ENCODE results near the gene CPNE1. TPM values are rescaled to one million over a fixed set of nuclear protein-coding genes. Genes with fewer than 3 reads are reported as not detected.

Gene CPNE1
- total RNA-seq, 1 experiment from 2014 or later, result 194 TPM

- ChIA-PET POLR2A (interaction anchor here (0.9 to 2.4 kb wide), 3 partner anchors 9 to 73 kb away, joined by 3 to 9 read pairs (median 4); partner anchors contain the start of gene RBM39), CTCF (interaction anchor here (0.9 kb wide), 1 partner anchor 10 kb away, joined by 3 read pairs; no protein-coding TSS in a partner anchor)
- H3K36me3 Mint-ChIP-seq (ENCODE audit: insufficient read depth, unreplicated experiment), result peaks cover 50% of the 10 kb centered on the region
- H3K4me3 Mint-ChIP-seq (ENCODE audit: unreplicated experiment), result no peak overlapping the region
- intact Hi-C loops (cut with micrococcal nuclease), result loop anchor here (10.0 kb wide), 1 partner anchor 105 kb away; no protein-coding TSS in a partner anchor
- no peaks in the 10 kb centered on the region for H3K9me3 Mint-ChIP-seq (ENCODE audit: unreplicated experiment)
- BruUV-seq (replicated peaks), result no TSS peak
- no peaks in the 10 kb centered on the region for H3K27me3 Mint-ChIP-seq (ENCODE audit: insufficient read depth, unreplicated experiment)
- peak overlapping the region; percentile 16 for H3K27ac Mint-ChIP-seq (ENCODE audit: low read depth, unreplicated experiment)
- no peak for DNase-seq (ENCODE audit: unreplicated experiment)
- TF ChIP-seq CTCF (IDR thresholded peaks at IDR 0.05; ENCODE audit: unreplicated experiment), result no peak
- no peaks in the 10 kb centered on the region for H3K4me1 Mint-ChIP-seq (ENCODE audit: insufficient read depth, unreplicated experiment)
These were observed 5.0 kb upstream of the CPNE1 start for GRCh38 chr20:35669681-35670080.

- ChIA-PET CTCF (interaction anchor here (0.9 to 1.2 kb wide), 2 partner anchors 10 to 122 kb away, joined by 3 read pairs; no protein-coding TSS in a partner anchor), POLR2A (interaction anchor here (0.9 to 2.4 kb wide), 3 partner anchors 8 to 73 kb away, joined by 3 to 9 read pairs (median 4); partner anchors contain the start of gene RBM39)
- no TSS peak for BruUV-seq (replicated peaks)
- H3K27me3 Mint-ChIP-seq (ENCODE audit: insufficient read depth, unreplicated experiment), result no peaks in the 10 kb centered on the region
- H3K4me3 Mint-ChIP-seq (ENCODE audit: unreplicated experiment), result no peak overlapping the region
- no peaks in the 10 kb centered on the region for H3K4me1 Mint-ChIP-seq (ENCODE audit: insufficient read depth, unreplicated experiment)
- intact Hi-C loops (cut with micrococcal nuclease), result loop anchor here (10.0 kb wide), 1 partner anchor 104 kb away; no protein-coding TSS in a partner anchor
- no peak for TF ChIP-seq CTCF (IDR thresholded peaks at IDR 0.05; ENCODE audit: unreplicated experiment)
- no peak overlapping the region for H3K27ac Mint-ChIP-seq (ENCODE audit: low read depth, unreplicated experiment)
- H3K9me3 Mint-ChIP-seq (ENCODE audit: unreplicated experiment), result no peaks in the 10 kb centered on the region
- peaks cover 52% of the 10 kb centered on the region for H3K36me3 Mint-ChIP-seq (ENCODE audit: insufficient read depth, unreplicated experiment)
- no peak for DNase-seq (ENCODE audit: unreplicated experiment)
These were observed 4.5 kb upstream of the CPNE1 start for GRCh38 chr20:35669221-35669620.

GRCh38 chr20:35665949-35666288 lies 1.2 kb upstream of the CPNE1 start:
- Mint-ChIP-seq H3K36me3 (ENCODE audit: insufficient read depth, unreplicated experiment) (peaks cover 25% of the 10 kb centered on the region), H3K9me3 (ENCODE audit: unreplicated experiment) (no peaks in the 10 kb centered on the region), H3K4me1 (ENCODE audit: insufficient read depth, unreplicated experiment) (peaks cover 19% of the 10 kb centered on the region), H3K4me3 (ENCODE audit: unreplicated experiment) (peak overlapping the region; percentile 14), H3K27ac (ENCODE audit: low read depth, unreplicated experiment) (no peak overlapping the region), H3K27me3 (ENCODE audit: insufficient read depth, unreplicated experiment) (no peaks in the 10 kb centered on the region)
- BruUV-seq (replicated peaks), result no TSS peak
- intact Hi-C loops (cut with micrococcal nuclease), result loop anchor here (10.0 kb wide), 1 partner anchor 101 kb away; no protein-coding TSS in a partner anchor
- ChIA-PET POLR2A (interaction anchor here (0.6 to 7.8 kb wide), 11 partner anchors 9 to 927 kb away, joined by 3 to 124 read pairs (median 38); partner anchors contain the start of genes ERGIC3, NFS1, RBM39 and ROMO1), CTCF (interaction anchor here (0.6 to 1.7 kb wide), 6 partner anchors 11 to 241 kb away, joined by 4 to 6 read pairs (median 5); no protein-coding TSS in a partner anchor)
- no peak for TF ChIP-seq CTCF (IDR thresholded peaks at IDR 0.05; ENCODE audit: unreplicated experiment)
- no peak for DNase-seq (ENCODE audit: unreplicated experiment)

GRCh38 chr20:35663516-35664465 lies 909 bp downstream of the CPNE1 start:
- Mint-ChIP-seq H3K4me1 (ENCODE audit: insufficient read depth, unreplicated experiment) (peaks cover 19% of the 10 kb centered on the region), H3K4me3 (ENCODE audit: unreplicated experiment) (peak overlapping the region; percentile 94), H3K27ac (ENCODE audit: low read depth, unreplicated experiment) (peak overlapping the region; percentile 98), H3K9me3 (ENCODE audit: unreplicated experiment) (no peaks in the 10 kb centered on the region), H3K27me3 (ENCODE audit: insufficient read depth, unreplicated experiment) (no peaks in the 10 kb centered on the region), H3K36me3 (ENCODE audit: insufficient read depth, unreplicated experiment) (peaks cover 13% of the 10 kb centered on the region)
- TF ChIP-seq CTCF (IDR thresholded peaks at IDR 0.05; ENCODE audit: unreplicated experiment), result no peak
- intact Hi-C loops (cut with micrococcal nuclease), result loop anchor here (5.0 to 10.0 kb wide), 2 partner anchors 46 to 99 kb away; partner anchors contain the start of gene SPAG4
- BruUV-seq (replicated peaks), result no TSS peak
- peak; percentile 51 for DNase-seq (ENCODE audit: unreplicated experiment)
- ChIA-PET POLR2A (interaction anchor here (0.6 to 7.8 kb wide), 49 partner anchors 9 to 558 kb away, joined by 3 to 124 read pairs (median 4); partner anchors contain the start of genes CEP250, EIF6, ERGIC3 and NFS1), CTCF (interaction anchor here (0.5 to 1.0 kb wide), 7 partner anchors 12 to 407 kb away, joined by 3 to 4 read pairs (median 3); partner anchors contain the start of gene SCAND1)

All from MCF 10A (cell line).